ENCODE data around the gene FTO. TPM values are rescaled to one million over a fixed set of nuclear protein-coding genes. Genes with fewer than 3 reads are reported as not detected.

The FTO gene
- total RNA-seq, 2 donors from 2014 or later, result 72.7 to 73.6 TPM

- 87% methylated on average over 2 of the region's 2 CpGs for WGBS
- DNase-seq (ENCODE audit: low spot score), result no peak
Measured at GRCh38 chr16:53955221-53955875, 251.4 kb downstream of the FTO start.

GRCh38 chr16:53958341-53958880 is 254.5 kb downstream of the FTO start:
- WGBS, result 87% methylated on average over 10 of the region's 10 CpGs
- TF ChIP-seq CTCF (IDR thresholded peaks at IDR 0.05), result no peak
- no peak for TF ChIP-seq POLR2A (IDR thresholded peaks at IDR 0.05)
- no peak for TF ChIP-seq POLR2AphosphoS5 (IDR thresholded peaks at IDR 0.05)
- Histone ChIP-seq H3K9me3 (no peaks in the 10 kb centered on the region), H3K27ac (no peak overlapping the region), H3K4me3 (no peak overlapping the region), H3K36me3 (no peaks in the 10 kb centered on the region), H3K4me1 (replicated peaks) (no peaks in the 10 kb centered on the region), H3K27me3 (replicated peaks; ENCODE audit: insufficient read depth) (no peaks in the 10 kb centered on the region)
- DNase-seq (ENCODE audit: low spot score), result no peak
- intact Hi-C loops (cut with DNase I), result no loop called here

More at GRCh38 chr16:53955221-53955875, 251.4 kb downstream of the FTO start:
- H3K4me1 ChIP-seq (replicated peaks), result no peaks in the 10 kb centered on the region
- intact Hi-C loops (cut with DNase I), result no loop called here
- H3K27me3 ChIP-seq (replicated peaks; ENCODE audit: insufficient read depth), result no peaks in the 10 kb centered on the region
- no peaks in the 10 kb centered on the region for H3K9me3 ChIP-seq
- no peak overlapping the region for H3K4me3 ChIP-seq
- TF ChIP-seq POLR2A (IDR thresholded peaks at IDR 0.05) (no peak), CTCF (IDR thresholded peaks at IDR 0.05) (no peak), POLR2AphosphoS5 (IDR thresholded peaks at IDR 0.05) (no peak)
- H3K36me3 ChIP-seq, result no peaks in the 10 kb centered on the region
- H3K27ac ChIP-seq, result no peak overlapping the region

GRCh38 chr16:53960050-53960812 is 256.3 kb downstream of the FTO start:
- Histone ChIP-seq H3K4me3 (no peak overlapping the region), H3K27ac (no peak overlapping the region), H3K4me1 (replicated peaks) (no peaks in the 10 kb centered on the region), H3K36me3 (no peaks in the 10 kb centered on the region), H3K27me3 (replicated peaks; ENCODE audit: insufficient read depth) (no peaks in the 10 kb centered on the region), H3K9me3 (no peaks in the 10 kb centered on the region)
- intact Hi-C loops (cut with DNase I), result no loop called here
- TF ChIP-seq POLR2AphosphoS5 (IDR thresholded peaks at IDR 0.05), result no peak
- TF ChIP-seq POLR2A (IDR thresholded peaks at IDR 0.05), result no peak
- TF ChIP-seq CTCF (IDR thresholded peaks at IDR 0.05), result no peak
- no peak for DNase-seq (ENCODE audit: low spot score)
- 55% methylated on average over 7 of the region's 7 CpGs for WGBS

- Histone ChIP-seq H3K4me1 (replicated peaks) (no peaks in the 10 kb centered on the region), H3K27me3 (replicated peaks; ENCODE audit: insufficient read depth) (no peaks in the 10 kb centered on the region), H3K9me3 (no peaks in the 10 kb centered on the region), H3K27ac (no peak overlapping the region), H3K36me3 (no peaks in the 10 kb centered on the region), H3K4me3 (no peak overlapping the region)
- DNase-seq (ENCODE audit: low spot score), result peak; percentile 63
- intact Hi-C loops (cut with DNase I), result no loop called here
- WGBS, result 36% methylated on average over 6 of the region's 6 CpGs
- TF ChIP-seq POLR2AphosphoS5 (IDR thresholded peaks at IDR 0.05) (peak; percentile 72), POLR2A (IDR thresholded peaks at IDR 0.05) (no peak)
Measured at GRCh38 chr16:53960954-53961616, 257.1 kb downstream of the FTO start.

- TF ChIP-seq POLR2A (IDR thresholded peaks at IDR 0.05) (no peak), POLR2AphosphoS5 (IDR thresholded peaks at IDR 0.05) (no peak), CTCF (IDR thresholded peaks at IDR 0.05) (no peak)
- no peak overlapping the region for H3K4me3 ChIP-seq
- H3K9me3 ChIP-seq, result no peaks in the 10 kb centered on the region
Measured at GRCh38 chr16:53962041-53962440, 258.1 kb downstream of the FTO start.

More at GRCh38 chr16:53962041-53962440, 258.1 kb downstream of the FTO start:
- WGBS, result 95% methylated on average over 2 of the region's 2 CpGs
- H3K36me3 ChIP-seq, result no peaks in the 10 kb centered on the region
- DNase-seq (ENCODE audit: low spot score), result no peak
- H3K27ac ChIP-seq, result no peak overlapping the region
- intact Hi-C loops (cut with DNase I), result no loop called here
- no peaks in the 10 kb centered on the region for H3K4me1 ChIP-seq (replicated peaks)
- H3K27me3 ChIP-seq (replicated peaks; ENCODE audit: insufficient read depth), result no peaks in the 10 kb centered on the region

Data from prostate gland (tissue), 2 donors.